ENCODE measurements around the gene GSN. TPM values are rescaled to one million over a fixed set of nuclear protein-coding genes. Genes with fewer than 3 reads are reported as not detected.

GSN gene
- 1.1 and 1.9 TPM in 2 replicates for total RNA-seq

GRCh38 chr9:121267689-121268597, at the start of gene GSN:
GSN (plus strand) TSS chr9:121268162; CDS start chr9:121301972, 33,810 bp downstream.
- Mint-ChIP-seq H3K9me3 (no peaks in the 10 kb centered on the region), H3K4me1 (ENCODE audit: low read depth) (peaks cover 9% of the 10 kb centered on the region), H3K27ac (no peak within 1 kb of the TSS), H3K27me3 (ENCODE audit: low read depth) (peaks cover 37% of the 10 kb centered on the region), H3K36me3 (ENCODE audit: low read depth) (no peaks in the 10 kb centered on the region), H3K4me3 (ENCODE audit: low read depth) (peak within 1 kb of the TSS; percentile 75)
- peak; percentile 40 for DNase-seq (ENCODE audit: low spot score)
- intact Hi-C loops (cut with micrococcal nuclease), result no loop called here

- H3K27me3 Mint-ChIP-seq (ENCODE audit: low read depth), result no peaks in the 10 kb centered on the region
- peaks cover 8% of the 10 kb centered on the region for H3K4me1 Mint-ChIP-seq (ENCODE audit: low read depth)
- no peak overlapping the region for H3K4me3 Mint-ChIP-seq (ENCODE audit: low read depth)
- H3K9me3 Mint-ChIP-seq, result no peaks in the 10 kb centered on the region
- H3K27ac Mint-ChIP-seq, result no peak overlapping the region
- no peak for DNase-seq (ENCODE audit: low spot score)
- intact Hi-C loops (cut with micrococcal nuclease), result no loop called here
- no peaks in the 10 kb centered on the region for H3K36me3 Mint-ChIP-seq (ENCODE audit: low read depth)
Observed at GRCh38 chr9:121218357-121219027, 49.5 kb upstream of the GSN start.

GRCh38 chr9:121219530-121219929, 48.4 kb upstream of the GSN start:
- Mint-ChIP-seq H3K27me3 (ENCODE audit: low read depth) (no peaks in the 10 kb centered on the region), H3K9me3 (no peaks in the 10 kb centered on the region), H3K27ac (no peak overlapping the region), H3K4me3 (ENCODE audit: low read depth) (no peak overlapping the region), H3K4me1 (ENCODE audit: low read depth) (peaks cover 8% of the 10 kb centered on the region), H3K36me3 (ENCODE audit: low read depth) (no peaks in the 10 kb centered on the region)
- intact Hi-C loops (cut with micrococcal nuclease), result no loop called here
- DNase-seq (ENCODE audit: low spot score), result no peak

- Mint-ChIP-seq H3K36me3 (ENCODE audit: low read depth) (no peaks in the 10 kb centered on the region), H3K9me3 (no peaks in the 10 kb centered on the region), H3K27ac (no peak overlapping the region), H3K4me3 (ENCODE audit: low read depth) (no peak overlapping the region), H3K4me1 (ENCODE audit: low read depth) (peaks cover 7% of the 10 kb centered on the region), H3K27me3 (ENCODE audit: low read depth) (no peaks in the 10 kb centered on the region)
- intact Hi-C loops (cut with micrococcal nuclease), result no loop called here
- DNase-seq (ENCODE audit: low spot score), result no peak
Observed at GRCh38 chr9:121220996-121221663, 46.8 kb upstream of the GSN start.

GRCh38 chr9:121221664-121222055, 46.3 kb upstream of the GSN start:
- H3K27me3 Mint-ChIP-seq (ENCODE audit: low read depth), result no peaks in the 10 kb centered on the region
- no peaks in the 10 kb centered on the region for H3K9me3 Mint-ChIP-seq
- DNase-seq (ENCODE audit: low spot score), result no peak
- no peaks in the 10 kb centered on the region for H3K36me3 Mint-ChIP-seq (ENCODE audit: low read depth)
- intact Hi-C loops (cut with micrococcal nuclease), result no loop called here
- H3K4me3 Mint-ChIP-seq (ENCODE audit: low read depth), result no peak overlapping the region
- no peak overlapping the region for H3K27ac Mint-ChIP-seq
- peaks cover 3% of the 10 kb centered on the region for H3K4me1 Mint-ChIP-seq (ENCODE audit: low read depth)

GRCh38 chr9:121222524-121223171, 45.3 kb upstream of the GSN start:
- DNase-seq (ENCODE audit: low spot score), result no peak
- no peaks in the 10 kb centered on the region for H3K36me3 Mint-ChIP-seq (ENCODE audit: low read depth)
- H3K27ac Mint-ChIP-seq, result no peak overlapping the region
- peaks cover 3% of the 10 kb centered on the region for H3K4me1 Mint-ChIP-seq (ENCODE audit: low read depth)
- no peaks in the 10 kb centered on the region for H3K9me3 Mint-ChIP-seq
- H3K27me3 Mint-ChIP-seq (ENCODE audit: low read depth), result no peaks in the 10 kb centered on the region
- no peak overlapping the region for H3K4me3 Mint-ChIP-seq (ENCODE audit: low read depth)
- intact Hi-C loops (cut with micrococcal nuclease), result no loop called here

GRCh38 chr9:121225240-121225639, 42.7 kb upstream of the GSN start:
- Mint-ChIP-seq H3K4me3 (ENCODE audit: low read depth) (no peak overlapping the region), H3K27ac (no peak overlapping the region), H3K36me3 (ENCODE audit: low read depth) (no peaks in the 10 kb centered on the region), H3K27me3 (ENCODE audit: low read depth) (no peaks in the 10 kb centered on the region), H3K4me1 (ENCODE audit: low read depth) (peaks cover 2% of the 10 kb centered on the region), H3K9me3 (no peaks in the 10 kb centered on the region)
- intact Hi-C loops (cut with micrococcal nuclease), result no loop called here
- no peak for DNase-seq (ENCODE audit: low spot score)

GRCh38 chr9:121226175-121226574, 41.8 kb upstream of the GSN start:
- Mint-ChIP-seq H3K4me1 (ENCODE audit: low read depth) (peaks cover 2% of the 10 kb centered on the region), H3K36me3 (ENCODE audit: low read depth) (no peaks in the 10 kb centered on the region), H3K27me3 (ENCODE audit: low read depth) (no peaks in the 10 kb centered on the region), H3K9me3 (no peaks in the 10 kb centered on the region), H3K4me3 (ENCODE audit: low read depth) (no peak overlapping the region), H3K27ac (no peak overlapping the region)
- intact Hi-C loops (cut with micrococcal nuclease), result no loop called here
- DNase-seq (ENCODE audit: low spot score), result no peak

GRCh38 chr9:121227862-121228261, 40.1 kb upstream of the GSN start:
- no peaks in the 10 kb centered on the region for H3K9me3 Mint-ChIP-seq
- no peak overlapping the region for H3K27ac Mint-ChIP-seq
- H3K36me3 Mint-ChIP-seq (ENCODE audit: low read depth), result no peaks in the 10 kb centered on the region
- intact Hi-C loops (cut with micrococcal nuclease), result no loop called here
- no peak for DNase-seq (ENCODE audit: low spot score)
- H3K4me1 Mint-ChIP-seq (ENCODE audit: low read depth), result peaks cover 2% of the 10 kb centered on the region
- H3K4me3 Mint-ChIP-seq (ENCODE audit: low read depth), result no peak overlapping the region
- no peaks in the 10 kb centered on the region for H3K27me3 Mint-ChIP-seq (ENCODE audit: low read depth)

- Mint-ChIP-seq H3K27me3 (ENCODE audit: low read depth) (no peaks in the 10 kb centered on the region), H3K4me3 (ENCODE audit: low read depth) (no peak overlapping the region), H3K9me3 (no peaks in the 10 kb centered on the region), H3K36me3 (ENCODE audit: low read depth) (no peaks in the 10 kb centered on the region), H3K27ac (no peak overlapping the region), H3K4me1 (ENCODE audit: low read depth) (peaks cover 2% of the 10 kb centered on the region)
- no peak for DNase-seq (ENCODE audit: low spot score)
- intact Hi-C loops (cut with micrococcal nuclease), result no loop called here
Observed at GRCh38 chr9:121230256-121230655, 37.7 kb upstream of the GSN start.

GRCh38 chr9:121232251-121232650, 35.7 kb upstream of the GSN start:
- Mint-ChIP-seq H3K27me3 (ENCODE audit: low read depth) (no peaks in the 10 kb centered on the region), H3K4me1 (ENCODE audit: low read depth) (peaks cover 2% of the 10 kb centered on the region), H3K4me3 (ENCODE audit: low read depth) (no peak overlapping the region), H3K9me3 (no peaks in the 10 kb centered on the region), H3K27ac (no peak overlapping the region), H3K36me3 (ENCODE audit: low read depth) (no peaks in the 10 kb centered on the region)
- no peak for DNase-seq (ENCODE audit: low spot score)
- intact Hi-C loops (cut with micrococcal nuclease), result no loop called here

- intact Hi-C loops (cut with micrococcal nuclease), result no loop called here
- Mint-ChIP-seq H3K36me3 (ENCODE audit: low read depth) (no peaks in the 10 kb centered on the region), H3K4me1 (ENCODE audit: low read depth) (no peaks in the 10 kb centered on the region)
Observed at GRCh38 chr9:121233906-121234831, 33.8 kb upstream of the GSN start.

More at GRCh38 chr9:121233906-121234831, 33.8 kb upstream of the GSN start:
- Mint-ChIP-seq H3K27me3 (ENCODE audit: low read depth) (no peaks in the 10 kb centered on the region), H3K27ac (no peak overlapping the region), H3K9me3 (no peaks in the 10 kb centered on the region), H3K4me3 (ENCODE audit: low read depth) (no peak overlapping the region)
- no peak for DNase-seq (ENCODE audit: low spot score)

Data from activated T-helper 2 cell treated with anti-CD3 and anti-CD28 coated beads, Interferon-gamma antibody, Interleukin-2, Interleukin-4, amounts not matched to agents 10 μg/mL and 5 μg/mL and 100 μg/mL, durations not matched to agents 14 hours and 24 hours and 36 hours (primary cell).